Posterior vena cava (tissue), 2 donors: ENCODE results near the gene RDH16. TPM values are rescaled to one million over a fixed set of nuclear protein-coding genes. Genes with fewer than 3 reads are reported as not detected.

Experiments used
- DNase-seq: peaks from one replicate; pipeline ENCODE4 v3.0.0-alpha.2; 2020; ENCODE audit warnings: low spot score
- intact Hi-C, 2 donors: fragments of 100-400 bp; cut with DNase I; formaldehyde crosslinking; loops; one replicate each; pipeline versions ENCODE4 v1.14.1 to v1.14.2; 2022 to 2023
- long read RNA-seq, 2 donors: library from polyadenylated mRNA; unstranded; transcript quantifications; one replicate each; pipeline ENCODE4 v2.0.0, GENCODE V29; 2020 to 2021
- total RNA-seq, 2 donors: library from RNA; stranded (reverse); fragmentation: NEBNext Ultra II Directional; extraction: Animal tissue kit (Norgen Biotek cat#: 25700); gene quantifications; one replicate each; pipeline ENCODE4 v1.2.1, GENCODE V29; 2021
- donor health status: DM: yes; HTN: yes; CAD: no.
- donor health status: DM: yes; HTN: yes; CAD: no.

Gene RDH16, protein sequence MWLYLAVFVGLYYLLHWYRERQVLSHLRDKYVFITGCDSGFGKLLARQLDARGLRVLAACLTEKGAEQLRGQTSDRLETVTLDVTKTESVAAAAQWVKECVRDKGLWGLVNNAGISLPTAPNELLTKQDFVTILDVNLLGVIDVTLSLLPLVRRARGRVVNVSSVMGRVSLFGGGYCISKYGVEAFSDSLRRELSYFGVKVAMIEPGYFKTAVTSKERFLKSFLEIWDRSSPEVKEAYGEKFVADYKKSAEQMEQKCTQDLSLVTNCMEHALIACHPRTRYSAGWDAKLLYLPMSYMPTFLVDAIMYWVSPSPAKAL
- total RNA-seq, result under 1 TPM; 0.19 to 0.51 TPM
- long read RNA-seq, donor 1, result 0 reads
- long read RNA-seq, donor 2, result 0 reads

DNA sequence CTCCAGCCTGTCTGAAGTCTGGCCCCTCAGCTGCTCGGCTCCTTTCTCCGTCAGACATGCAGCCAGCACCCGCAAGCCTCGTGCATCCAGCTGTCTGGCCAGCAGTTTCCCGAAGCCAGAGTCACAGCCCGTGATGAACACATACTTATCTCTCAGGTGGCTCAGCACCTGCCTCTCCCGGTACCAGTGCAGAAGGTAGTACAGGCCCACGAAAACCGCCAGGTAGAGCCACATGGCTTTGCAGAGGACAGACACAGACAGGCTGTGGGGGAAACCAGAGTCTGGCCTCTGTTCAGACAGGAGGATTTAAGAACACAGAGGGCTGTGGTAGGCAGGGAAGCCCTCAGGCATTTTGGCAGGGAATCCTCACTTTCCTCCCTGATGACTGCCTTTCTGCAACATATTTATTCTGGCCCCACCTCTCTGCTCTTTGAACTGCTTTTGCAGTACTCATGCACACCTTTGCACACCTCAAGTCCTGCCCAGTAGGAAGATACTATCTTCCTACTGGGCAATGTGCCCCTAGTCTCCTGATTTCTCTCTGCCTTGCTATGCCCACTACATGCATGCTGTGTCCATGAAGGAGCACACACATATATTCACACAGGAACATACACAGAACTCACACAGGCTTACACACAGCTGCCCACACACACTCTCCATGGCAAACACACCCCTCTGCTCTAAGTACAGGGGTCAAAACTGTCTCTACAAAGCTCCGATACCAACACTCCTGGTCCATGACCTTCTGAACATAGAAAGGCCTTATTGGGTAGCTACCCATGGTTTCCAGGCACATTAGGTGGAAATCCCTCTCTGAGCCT lies at the start of gene RDH16:
TSS of gene RDH16 (minus strand) at position 380 of the 824 bp plus-strand sequence. CDS start at position 234, 146 bp downstream.
- intact Hi-C loops, result no loop called here
- no peak for DNase-seq

GRCh38 chr12:57006809-57007475 lies 49.5 kb upstream of the RDH16 start:
- intact Hi-C loops, result loop anchor here in 1 of 2 donors (5.0 kb wide), 1 partner anchor 55 kb away; no protein-coding TSS in a partner anchor
- DNase-seq, result no peak

- peak; percentile 85 for DNase-seq
- intact Hi-C loops, result loop anchor here in 1 of 2 donors (5.0 kb wide), 1 partner anchor 56 kb away; no protein-coding TSS in a partner anchor
Measured at GRCh38 chr12:57005980-57006808, 48.8 kb upstream of the RDH16 start, which contains the start of gene ZBTB39. Gene ZBTB39, minus strand, starts transcription at chr12:57006546. Its CDS starts 1,629 bp downstream, at chr12:57004917.

GRCh38 chr12:57004651-57005050 lies 47.2 kb upstream of the RDH16 start:
- DNase-seq, result no peak
- intact Hi-C loops, result loop anchor here in 1 of 2 donors (5.0 kb wide), 1 partner anchor 58 kb away; no protein-coding TSS in a partner anchor

- no peak for DNase-seq
- intact Hi-C loops, result no loop called here
Measured at GRCh38 chr12:57003395-57003794, 46.0 kb upstream of the RDH16 start.

DNA sequence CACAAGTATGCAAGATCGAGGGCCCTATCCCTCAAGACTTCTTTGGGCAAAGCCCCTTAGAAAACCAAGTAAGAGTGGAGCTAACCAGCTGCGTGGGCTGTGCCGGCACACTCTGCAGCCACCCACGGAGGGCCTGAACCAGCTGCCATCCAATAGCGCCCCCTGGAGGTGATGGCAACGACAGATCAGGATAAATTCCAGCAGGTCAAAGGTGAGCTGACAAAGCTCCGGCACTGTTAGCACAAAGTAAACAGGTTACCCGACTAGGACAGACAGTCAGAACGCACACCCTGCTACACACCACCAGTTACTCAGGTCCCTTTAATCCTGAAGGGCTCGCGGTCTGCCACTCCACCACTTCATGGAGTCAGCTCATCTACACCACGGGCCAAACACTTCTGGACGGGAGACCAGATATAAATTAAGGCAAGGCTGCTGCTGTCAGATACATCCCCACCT lies 44.1 kb upstream of the RDH16 start:
- DNase-seq, result peak; percentile 86
- intact Hi-C loops, result no loop called here

DNA sequence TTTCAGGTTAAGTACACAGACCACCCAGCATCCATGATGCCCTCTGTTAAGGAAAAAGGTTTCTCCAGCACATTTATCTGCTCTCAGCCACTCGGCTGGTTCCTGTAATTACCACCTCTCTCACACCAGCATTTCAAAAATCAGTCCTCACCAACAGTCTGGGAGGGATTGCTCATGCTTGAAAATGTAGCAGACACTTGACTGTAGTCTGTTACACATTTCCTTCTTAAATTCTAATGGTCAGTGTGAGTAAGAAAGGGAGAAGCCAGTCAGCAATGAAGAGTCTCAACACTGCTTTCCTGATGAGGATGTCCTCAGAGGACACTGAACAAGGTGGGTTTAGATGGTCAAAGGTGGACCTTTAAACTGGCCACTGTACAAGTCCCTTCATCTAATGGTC lies 43.0 kb upstream of the RDH16 start:
- no peak for DNase-seq
- intact Hi-C loops, result no loop called here

GRCh38 chr12:56999456-56999855 lies 42.0 kb upstream of the RDH16 start:
- no peak for DNase-seq
- intact Hi-C loops, result loop anchor here in 1 of 2 donors (2.0 kb wide), 1 partner anchor 19 kb away; no protein-coding TSS in a partner anchor

- no peak for DNase-seq
- intact Hi-C loops, result loop anchor here in 1 of 2 donors (2.0 kb wide), 1 partner anchor 18 kb away; no protein-coding TSS in a partner anchor
Measured at GRCh38 chr12:56998981-56999380, 41.6 kb upstream of the RDH16 start.

- intact Hi-C loops, result loop anchor here in 1 of 2 donors (2.0 kb wide), 1 partner anchor 18 kb away; no protein-coding TSS in a partner anchor
- no peak for DNase-seq
Measured at GRCh38 chr12:56998316-56998715, 40.9 kb upstream of the RDH16 start.

- intact Hi-C loops, result no loop called here
- no peak for DNase-seq
Measured at GRCh38 chr12:56996793-56997545, 39.6 kb upstream of the RDH16 start.

DNA sequence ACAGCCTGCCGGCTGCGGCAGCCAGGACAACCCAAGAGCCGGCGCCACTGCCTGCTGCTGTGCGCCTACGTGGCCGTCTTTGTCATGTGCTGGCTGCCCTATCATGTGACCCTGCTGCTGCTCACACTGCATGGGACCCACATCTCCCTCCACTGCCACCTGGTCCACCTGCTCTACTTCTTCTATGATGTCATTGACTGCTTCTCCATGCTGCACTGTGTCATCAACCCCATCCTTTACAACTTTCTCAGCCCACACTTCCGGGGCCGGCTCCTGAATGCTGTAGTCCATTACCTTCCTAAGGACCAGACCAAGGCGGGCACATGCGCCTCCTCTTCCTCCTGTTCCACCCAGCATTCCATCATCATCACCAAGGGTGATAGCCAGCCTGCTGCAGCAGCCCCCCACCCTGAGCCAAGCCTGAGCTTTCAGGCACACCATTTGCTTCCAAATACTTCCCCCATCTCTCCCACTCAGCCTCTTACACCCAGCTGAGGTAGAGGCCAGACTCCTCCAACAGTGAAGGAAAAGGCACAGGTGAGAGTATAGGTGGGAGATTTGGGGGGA lies 38.6 kb upstream of the RDH16 start:
- intact Hi-C loops, result no loop called here
- no peak for DNase-seq

DNA sequence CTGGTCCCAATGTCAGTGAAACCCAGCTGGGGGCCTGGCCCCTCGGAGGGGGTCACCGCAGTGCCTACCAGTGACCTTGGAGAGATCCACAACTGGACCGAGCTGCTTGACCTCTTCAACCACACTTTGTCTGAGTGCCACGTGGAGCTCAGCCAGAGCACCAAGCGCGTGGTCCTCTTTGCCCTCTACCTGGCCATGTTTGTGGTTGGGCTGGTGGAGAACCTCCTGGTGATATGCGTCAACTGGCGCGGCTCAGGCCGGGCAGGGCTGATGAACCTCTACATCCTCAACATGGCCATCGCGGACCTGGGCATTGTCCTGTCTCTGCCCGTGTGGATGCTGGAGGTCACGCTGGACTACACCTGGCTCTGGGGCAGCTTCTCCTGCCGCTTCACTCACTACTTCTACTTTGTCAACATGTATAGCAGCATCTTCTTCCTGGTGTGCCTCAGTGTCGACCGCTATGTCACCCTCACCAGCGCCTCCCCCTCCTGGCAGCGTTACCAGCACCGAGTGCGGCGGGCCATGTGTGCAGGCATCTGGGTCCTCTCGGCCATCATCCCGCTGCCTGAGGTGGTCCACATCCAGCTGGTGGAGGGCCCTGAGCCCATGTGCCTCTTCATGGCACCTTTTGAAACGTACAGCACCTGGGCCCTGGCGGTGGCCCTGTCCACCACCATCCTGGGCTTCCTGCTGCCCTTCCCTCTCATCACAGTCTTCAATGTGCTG lies 38.0 kb upstream of the RDH16 start:
- DNase-seq, result no peak
- intact Hi-C loops, result no loop called here

DNA sequence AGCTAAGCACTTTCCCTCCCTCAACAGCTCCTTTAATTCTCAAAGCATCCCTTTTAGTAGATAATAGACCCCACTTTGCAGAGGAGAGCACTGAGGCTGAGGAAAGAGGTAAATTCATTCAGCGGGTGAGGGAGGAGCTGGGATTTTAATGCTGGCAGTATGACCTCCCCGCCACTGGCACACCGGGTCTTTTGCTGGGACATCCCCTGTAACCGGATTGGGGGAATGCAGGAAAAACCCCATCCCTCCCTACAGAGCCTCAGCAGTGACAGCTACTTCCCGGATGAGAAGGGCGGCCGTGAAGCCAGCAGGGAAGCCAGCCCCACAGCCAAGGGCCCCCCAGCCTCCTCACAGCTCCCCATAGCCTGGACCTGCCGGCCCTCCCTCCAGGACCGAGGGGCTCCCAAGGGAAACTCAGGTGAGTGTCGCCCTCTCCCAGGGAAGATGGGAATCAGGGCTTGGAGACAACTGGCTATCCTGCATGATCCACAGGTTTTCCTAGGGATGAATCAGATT lies 36.9 kb upstream of the RDH16 start:
- intact Hi-C loops, result no loop called here
- no peak for DNase-seq

DNA sequence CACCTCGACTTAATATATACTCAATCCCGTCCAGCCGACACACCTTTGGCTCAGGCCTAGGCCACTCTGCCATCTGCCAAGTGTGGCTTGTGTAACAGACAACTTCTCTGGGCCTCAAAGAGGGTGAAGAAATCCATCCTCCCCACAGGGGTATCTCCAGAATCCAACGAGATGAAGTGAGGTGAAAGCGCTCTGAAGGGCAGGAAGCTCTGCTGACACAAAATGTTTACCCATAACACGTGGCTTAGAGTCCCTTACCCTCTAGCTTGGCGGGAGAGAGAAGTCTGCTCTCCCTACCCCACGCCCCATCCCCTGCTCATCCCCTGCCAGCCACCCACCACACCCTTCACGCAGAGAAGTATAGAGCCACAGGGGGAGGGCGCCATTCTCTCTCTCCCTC lies 35.9 kb upstream of the RDH16 start:
- no peak for DNase-seq
- intact Hi-C loops, result no loop called here
